RWPE2 (cell line): ENCODE measurements around the gene ZDHHC23.

Source experiments
- ATAC-seq: fragments of 200-7000 bp; cut with Tn5 transposase; 3 replicates; pipeline ENCODE4 v1.9.1; 2021; ENCODE audit warnings: low read depth
- DNase-seq: peaks from one replicate; pipeline ENCODE4 v3.0.0-alpha.2; 2020; ENCODE audit warnings: low spot score
- H3K27ac ChIP-seq: fragments of 450-650 bp; 2 replicates; pipeline ENCODE4 v1.5.1; 2017; ENCODE audit warnings: mild to moderate bottlenecking; ENCODE audit not compliant: poor library complexity, severe bottlenecking
- H3K27me3 ChIP-seq: fragments of 250-450 bp; sonication (Bioruptor Pico); 2 replicates; pipeline ENCODE4 v1.5.1; 2021; ENCODE audit warnings: mild to moderate bottlenecking, moderate library complexity; ENCODE audit not compliant: insufficient read depth, poor library complexity, severe bottlenecking
- H3K36me3 ChIP-seq: fragments of 250-450 bp; sonication (Bioruptor Pico); 2 replicates; pipeline ENCODE4 v1.5.1; 2020; ENCODE audit warnings: low read depth, mild to moderate bottlenecking, moderate library complexity
- H3K4me1 ChIP-seq: fragments of 250-450 bp; sonication (Bioruptor Pico); 2 replicates; pipeline ENCODE4 v1.5.1; 2021; ENCODE audit warnings: mild to moderate bottlenecking, moderate library complexity; ENCODE audit not compliant: insufficient read depth, poor library complexity, severe bottlenecking
- H3K4me3 ChIP-seq: fragments of 250-450 bp; sonication (Bioruptor Pico); 2 replicates; pipeline ENCODE4 v1.5.1; 2021; ENCODE audit warnings: mild to moderate bottlenecking, moderate library complexity; ENCODE audit not compliant: severe bottlenecking
- H3K9me3 ChIP-seq: fragments of 250-450 bp; sonication (Bioruptor Pico); 2 replicates; pipeline ENCODE4 v1.5.1; 2021; ENCODE audit warnings: mild to moderate bottlenecking, moderate library complexity; ENCODE audit not compliant: severe bottlenecking
- TF ChIP-seq, protein P1 (sequence below): fragments of 450-650 bp; IDR thresholded peaks from one replicate; pipeline ENCODE4 v1.5.1; 2017; ENCODE audit warnings: mild to moderate bottlenecking, moderate library complexity; ENCODE audit not compliant: poor library complexity, severe bottlenecking

Gene ZDHHC23

DNA sequence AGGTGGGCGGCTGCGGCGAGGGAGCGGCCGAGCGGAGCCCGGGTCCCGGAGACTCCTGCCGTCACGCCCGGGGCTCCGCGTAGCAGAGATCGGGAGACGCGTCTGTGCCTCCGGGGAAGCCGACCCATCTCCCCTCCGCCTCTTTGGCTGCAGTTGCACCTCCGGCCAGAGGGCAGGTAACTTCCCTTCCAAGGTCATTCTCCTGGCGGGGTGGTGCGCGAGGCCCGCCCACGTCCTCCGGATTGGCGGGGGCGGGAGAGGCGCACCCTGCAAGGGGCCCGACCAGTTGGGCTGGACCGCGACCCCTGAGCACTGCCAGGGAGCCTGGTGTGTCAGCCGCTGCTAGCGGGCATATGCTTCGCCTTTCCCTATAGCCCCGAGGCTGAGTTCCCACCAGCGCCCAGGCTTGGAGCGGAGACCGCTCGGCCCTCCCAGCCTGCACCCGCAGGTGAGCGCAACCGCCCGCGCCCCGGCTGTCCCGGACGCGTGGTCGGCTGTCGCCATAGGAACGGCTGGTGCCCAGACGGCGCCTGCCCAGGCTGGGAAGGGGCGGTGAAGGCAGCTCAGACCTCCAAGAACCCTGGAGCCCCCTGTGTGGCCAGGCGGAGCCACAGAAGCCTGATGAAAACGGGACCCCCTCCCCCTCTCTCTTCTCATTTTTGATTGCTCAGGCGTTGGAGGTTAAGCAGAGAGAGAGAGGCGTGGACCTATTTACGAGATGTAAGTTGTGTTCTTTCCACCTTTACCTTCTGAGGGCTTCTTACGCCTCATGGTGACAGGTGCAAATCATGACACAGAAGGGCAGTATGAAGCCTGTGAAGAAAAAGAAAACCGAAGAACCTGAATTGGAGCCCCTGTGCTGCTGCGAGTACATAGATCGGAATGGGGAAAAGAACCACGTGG lies 453 bp downstream of the ZDHHC23 start:
- Histone ChIP-seq H3K9me3 (no peaks in the 10 kb centered on the region), H3K4me3 (peak overlapping the region; percentile 61), H3K36me3 (no peaks in the 10 kb centered on the region), H3K27me3 (no peaks in the 10 kb centered on the region), H3K4me1 (peaks cover 4% of the 10 kb centered on the region), H3K27ac (no peak overlapping the region)
- ATAC-seq (peak; percentile 52), DNase-seq (no peak)
- TF ChIP-seq, protein P1, sequence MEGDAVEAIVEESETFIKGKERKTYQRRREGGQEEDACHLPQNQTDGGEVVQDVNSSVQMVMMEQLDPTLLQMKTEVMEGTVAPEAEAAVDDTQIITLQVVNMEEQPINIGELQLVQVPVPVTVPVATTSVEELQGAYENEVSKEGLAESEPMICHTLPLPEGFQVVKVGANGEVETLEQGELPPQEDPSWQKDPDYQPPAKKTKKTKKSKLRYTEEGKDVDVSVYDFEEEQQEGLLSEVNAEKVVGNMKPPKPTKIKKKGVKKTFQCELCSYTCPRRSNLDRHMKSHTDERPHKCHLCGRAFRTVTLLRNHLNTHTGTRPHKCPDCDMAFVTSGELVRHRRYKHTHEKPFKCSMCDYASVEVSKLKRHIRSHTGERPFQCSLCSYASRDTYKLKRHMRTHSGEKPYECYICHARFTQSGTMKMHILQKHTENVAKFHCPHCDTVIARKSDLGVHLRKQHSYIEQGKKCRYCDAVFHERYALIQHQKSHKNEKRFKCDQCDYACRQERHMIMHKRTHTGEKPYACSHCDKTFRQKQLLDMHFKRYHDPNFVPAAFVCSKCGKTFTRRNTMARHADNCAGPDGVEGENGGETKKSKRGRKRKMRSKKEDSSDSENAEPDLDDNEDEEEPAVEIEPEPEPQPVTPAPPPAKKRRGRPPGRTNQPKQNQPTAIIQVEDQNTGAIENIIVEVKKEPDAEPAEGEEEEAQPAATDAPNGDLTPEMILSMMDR: no peak

DNA sequence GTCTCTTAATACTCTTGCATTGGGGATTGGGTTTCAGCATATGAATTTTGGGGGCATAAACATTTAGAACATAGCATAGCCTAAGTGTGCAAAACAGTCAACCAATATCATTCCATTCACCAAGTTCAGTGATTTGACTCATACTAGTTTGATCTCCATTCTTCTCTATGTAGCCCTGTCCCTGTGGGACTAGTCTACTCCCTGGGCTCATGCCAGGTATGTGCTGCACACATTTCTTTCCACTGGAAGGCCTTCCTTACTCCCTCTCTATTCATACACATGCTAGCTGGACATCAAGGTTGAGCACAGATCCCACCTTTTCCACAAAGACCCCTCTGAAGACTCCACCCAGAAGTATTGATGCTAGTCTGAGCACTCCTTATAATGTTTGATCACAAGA lies 5.1 kb downstream of the ZDHHC23 start:
- H3K9me3 ChIP-seq: no peaks in the 10 kb centered on the region
- DNase-seq: no peak
- H3K4me1 ChIP-seq: no peaks in the 10 kb centered on the region
- no peaks in the 10 kb centered on the region for H3K27me3 ChIP-seq
- no peak for ATAC-seq
- H3K27ac ChIP-seq: no peak overlapping the region
- TF ChIP-seq, protein P1: no peak
- H3K4me3 ChIP-seq: no peak overlapping the region
- no peaks in the 10 kb centered on the region for H3K36me3 ChIP-seq

DNA sequence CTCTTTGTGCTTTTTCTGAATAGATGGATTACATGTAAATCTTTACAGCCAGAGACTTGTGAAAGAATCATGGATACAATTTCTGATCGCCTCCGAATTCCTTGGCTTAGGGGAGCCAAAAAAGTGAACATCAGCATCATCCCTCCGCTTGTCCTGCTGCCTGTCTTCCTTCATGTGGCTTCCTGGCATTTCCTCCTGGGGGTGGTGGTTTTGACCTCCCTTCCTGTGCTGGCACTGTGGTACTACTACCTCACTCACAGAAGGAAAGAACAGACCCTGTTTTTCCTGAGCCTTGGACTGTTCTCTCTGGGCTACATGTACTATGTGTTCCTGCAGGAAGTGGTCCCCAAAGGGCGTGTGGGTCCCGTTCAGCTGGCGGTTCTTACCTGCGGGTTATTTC lies 5.9 kb downstream of the ZDHHC23 start:
- ATAC-seq (no peak), DNase-seq (no peak)
- Histone ChIP-seq H3K9me3 (no peaks in the 10 kb centered on the region), H3K27me3 (no peaks in the 10 kb centered on the region), H3K36me3 (no peaks in the 10 kb centered on the region), H3K4me3 (no peak overlapping the region), H3K27ac (no peak overlapping the region), H3K4me1 (no peaks in the 10 kb centered on the region)
- TF ChIP-seq, protein P1: no peak

DNA sequence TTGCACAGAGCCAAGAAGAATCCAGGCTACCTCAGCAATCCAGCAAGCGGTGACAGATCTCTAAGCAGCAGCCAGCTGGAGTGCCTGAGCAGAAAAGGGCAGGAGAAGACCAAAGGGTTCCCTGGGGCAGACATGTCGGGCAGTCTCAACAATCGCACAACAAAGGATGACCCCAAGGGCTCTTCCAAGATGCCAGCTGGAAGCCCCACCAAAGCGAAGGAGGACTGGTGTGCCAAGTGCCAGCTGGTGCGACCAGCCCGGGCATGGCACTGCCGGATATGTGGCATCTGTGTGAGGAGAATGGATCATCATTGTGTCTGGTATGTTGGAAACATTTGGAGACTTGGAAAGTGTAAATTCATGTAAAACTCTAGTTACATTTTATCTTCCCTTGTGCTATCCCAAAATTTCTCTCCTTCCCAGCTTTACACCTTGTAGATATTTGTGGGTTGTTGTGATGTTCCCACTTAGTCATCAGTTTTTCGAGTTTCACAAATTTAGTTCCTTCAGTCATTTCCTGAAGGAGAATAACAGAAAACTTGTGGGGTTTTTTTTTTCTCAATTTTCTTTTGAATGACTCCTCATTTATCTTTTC lies 6.4 kb downstream of the ZDHHC23 start:
- Histone ChIP-seq H3K4me1 (no peaks in the 10 kb centered on the region), H3K36me3 (no peaks in the 10 kb centered on the region), H3K4me3 (no peak overlapping the region), H3K27ac (no peak overlapping the region), H3K27me3 (no peaks in the 10 kb centered on the region), H3K9me3 (no peaks in the 10 kb centered on the region)
- TF ChIP-seq, protein P1: no peak
- no peak for DNase-seq
- no peak for ATAC-seq

DNA sequence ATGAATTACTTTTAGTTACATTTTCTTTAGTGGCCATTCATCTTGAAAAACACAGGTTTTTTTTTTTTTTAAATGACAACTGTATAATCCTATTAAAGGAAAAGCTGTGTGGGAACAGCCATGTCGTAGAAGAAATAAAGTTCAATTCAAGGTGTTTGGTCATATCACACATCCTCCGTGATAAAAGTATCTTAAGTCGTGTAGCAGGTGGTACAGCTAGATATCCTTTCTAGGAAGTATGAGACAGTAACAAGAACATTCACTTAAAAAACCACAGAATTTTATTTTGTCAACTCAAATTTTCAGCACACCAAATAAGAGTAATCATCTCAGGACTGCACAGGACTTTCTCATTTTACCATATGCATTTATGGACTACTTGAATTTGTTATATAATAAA lies 16.1 kb downstream of the ZDHHC23 start:
- no peaks in the 10 kb centered on the region for H3K9me3 ChIP-seq
- no peaks in the 10 kb centered on the region for H3K27me3 ChIP-seq
- DNase-seq: no peak
- ATAC-seq: no peak
- no peaks in the 10 kb centered on the region for H3K4me1 ChIP-seq
- no peak overlapping the region for H3K4me3 ChIP-seq
- no peak overlapping the region for H3K27ac ChIP-seq
- TF ChIP-seq, protein P1: no peak
- H3K36me3 ChIP-seq: no peaks in the 10 kb centered on the region
